HPDE6-E6E7 (cell line): Measurements from ENCODE around the gene M1AP.
"Not testable (repeated sequence)": the region's sequence is repeated elsewhere in the genome, so short reads cannot be mapped to it uniquely, and the experiment has no call there.

Source experiments
- DNase-seq: peaks from one replicate; pipeline ENCODE4 v3.0.0; 2011; ENCODE audit warnings: missing footprints; ENCODE audit errors: extremely low spot score

Gene M1AP

DNA sequence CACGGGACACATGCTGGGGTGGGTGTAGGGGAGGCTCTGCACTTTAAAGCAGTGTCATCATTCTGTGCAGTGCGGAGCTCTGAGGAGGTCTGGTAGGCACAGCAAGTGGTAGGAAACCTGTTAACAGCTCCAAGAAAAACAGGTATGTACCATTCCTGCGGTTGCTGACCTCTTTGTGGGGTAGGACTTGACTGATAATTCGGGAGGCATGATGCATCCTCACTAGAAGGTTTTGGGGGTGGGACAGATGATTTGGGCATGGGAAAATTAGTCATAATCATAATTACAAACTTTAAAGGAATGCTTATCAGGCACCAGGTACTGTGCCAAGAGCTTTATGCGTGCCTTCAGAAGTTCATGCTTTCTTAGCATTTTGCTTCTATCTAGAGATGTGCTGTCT, 83.9 kb downstream of the M1AP start:
- no peak for DNase-seq

DNA sequence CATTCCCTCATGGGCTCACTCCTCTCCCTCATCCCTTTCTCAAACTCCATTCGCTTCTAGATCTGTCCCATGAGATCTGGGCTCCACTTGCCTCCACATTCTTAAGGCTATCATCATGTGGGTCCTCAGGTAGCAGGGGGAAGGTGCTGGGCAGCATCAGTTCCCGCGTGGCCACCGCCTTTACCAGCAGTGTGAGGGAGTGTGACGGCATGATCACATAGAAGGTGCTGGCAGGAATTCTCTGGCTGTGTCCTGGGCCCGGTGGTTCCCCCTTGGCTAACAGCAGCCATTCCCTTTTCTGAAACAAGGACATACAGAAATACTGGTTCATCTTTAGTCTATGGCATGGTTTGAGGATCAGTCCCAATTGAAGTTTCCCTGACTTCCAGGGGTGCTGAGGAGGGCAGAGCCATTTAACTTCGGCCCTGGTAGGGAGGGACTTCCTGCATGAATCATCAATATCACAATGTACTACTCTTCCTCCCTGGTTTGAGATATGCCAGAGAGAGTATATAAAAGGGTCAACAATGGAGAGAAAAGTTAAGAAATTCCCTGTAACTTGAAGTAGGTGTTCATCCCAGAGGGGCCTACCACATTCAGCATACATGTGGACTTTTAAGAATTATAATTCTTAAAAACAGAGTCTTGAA, 85.9 kb downstream of the M1AP start:
- no peak for DNase-seq

DNA sequence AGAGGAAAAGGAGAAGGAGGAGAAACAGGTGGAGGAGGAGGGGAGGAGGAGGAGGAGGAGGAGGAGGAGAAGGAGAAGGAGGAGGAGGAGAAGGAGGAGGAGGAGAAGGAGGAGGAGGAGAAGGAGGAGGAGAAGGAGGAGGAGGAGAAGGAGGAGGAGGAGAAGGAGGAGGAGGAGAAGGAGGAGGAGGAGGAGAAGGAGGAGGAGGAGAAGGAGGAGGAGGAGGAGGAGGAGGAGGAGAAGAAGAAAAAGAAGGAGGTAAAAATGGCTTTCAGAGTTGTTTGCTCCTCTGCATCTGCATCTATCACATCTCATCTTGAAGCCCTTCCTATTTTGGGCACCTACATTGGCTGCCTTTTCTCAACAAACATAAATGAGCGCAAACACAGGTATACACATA, 87.1 kb downstream of the M1AP start:
- not testable (repeated sequence) for DNase-seq

DNA sequence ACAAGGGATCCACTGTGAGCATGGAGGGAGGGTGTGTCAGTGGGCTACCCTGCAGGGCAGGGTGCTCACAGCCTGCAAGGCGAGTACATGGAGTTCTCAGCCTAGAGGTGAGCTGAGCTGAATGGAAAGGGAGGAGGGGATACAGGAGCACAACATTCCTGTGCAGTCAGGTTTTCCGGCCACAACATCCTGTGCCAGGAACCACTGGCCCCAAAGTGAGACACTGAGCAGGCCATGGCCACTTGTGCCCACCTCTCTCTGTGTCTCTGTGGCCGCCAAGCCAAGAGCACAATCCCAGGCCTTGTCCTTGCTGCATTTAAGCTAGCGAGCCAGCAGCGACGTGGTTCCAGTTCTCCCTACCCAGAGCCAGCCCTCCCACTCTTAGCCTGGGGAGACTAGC, 87.5 kb downstream of the M1AP start:
- no peak for DNase-seq

DNA sequence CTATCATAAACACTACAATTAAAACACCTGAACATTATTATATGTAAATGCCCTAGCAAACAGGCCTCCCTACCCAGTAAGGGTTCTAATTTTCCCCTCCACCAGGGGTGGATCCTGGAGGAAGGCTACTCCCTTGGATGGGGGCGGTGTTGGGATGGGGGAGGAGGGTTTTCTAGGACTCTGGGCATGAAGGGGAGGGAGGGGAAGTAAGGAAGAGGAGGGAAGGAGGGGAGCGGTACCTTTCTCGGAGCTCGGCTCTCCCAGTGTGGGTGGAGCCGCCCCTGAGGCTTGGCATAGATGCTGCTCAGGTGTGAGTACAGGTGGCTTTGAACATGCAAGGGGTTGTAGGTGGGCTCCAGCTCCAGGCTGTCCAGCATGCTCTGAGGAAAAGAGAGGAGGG, 88.2 kb downstream of the M1AP start:
- DNase-seq: no peak

DNA sequence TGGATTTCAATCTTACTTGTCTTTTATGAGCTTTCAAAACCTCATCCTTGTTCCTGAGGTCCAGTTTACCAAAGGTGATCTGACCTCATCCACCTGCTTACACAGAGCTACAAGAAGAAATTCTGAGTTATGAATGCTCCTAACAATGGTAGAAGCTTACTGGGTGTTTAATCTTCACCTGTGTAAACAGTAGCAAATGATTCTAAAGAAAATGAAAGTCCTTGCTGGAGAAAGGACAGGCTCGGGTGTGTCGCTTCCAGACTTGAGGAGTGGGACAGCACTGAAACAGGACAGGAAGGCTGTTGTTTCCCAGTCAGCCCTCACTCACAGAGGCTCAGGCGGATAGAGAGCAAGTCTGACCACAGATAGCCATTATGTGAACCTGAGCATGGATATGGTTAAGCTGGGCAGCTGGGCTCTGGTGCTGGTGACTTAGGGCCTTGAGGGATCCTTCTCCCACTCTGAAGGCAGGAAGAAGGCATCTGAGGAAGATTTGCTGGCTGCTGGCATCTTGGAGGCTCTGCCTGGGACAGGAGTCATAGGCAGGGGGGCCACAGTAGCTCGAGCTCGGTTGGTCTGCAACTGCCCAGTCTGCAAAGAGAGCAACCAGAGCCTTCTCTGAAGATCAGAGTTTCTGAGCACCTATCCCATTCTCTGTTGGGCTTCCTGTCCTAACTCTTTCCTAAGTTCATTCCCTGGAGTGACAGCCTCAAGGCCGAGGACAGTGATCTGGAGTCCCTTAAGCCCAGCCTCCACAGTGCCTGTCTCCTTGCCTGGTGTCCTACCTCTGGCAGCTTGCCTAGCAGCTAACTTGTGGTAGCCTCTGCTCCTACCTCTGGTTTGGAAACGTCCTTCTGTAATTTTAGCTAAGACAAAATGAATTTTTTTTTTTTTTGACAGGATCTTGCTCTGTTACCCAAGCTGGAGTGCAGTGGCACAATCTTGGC, 89.6 kb downstream of the M1AP start:
- DNase-seq: no peak

DNA sequence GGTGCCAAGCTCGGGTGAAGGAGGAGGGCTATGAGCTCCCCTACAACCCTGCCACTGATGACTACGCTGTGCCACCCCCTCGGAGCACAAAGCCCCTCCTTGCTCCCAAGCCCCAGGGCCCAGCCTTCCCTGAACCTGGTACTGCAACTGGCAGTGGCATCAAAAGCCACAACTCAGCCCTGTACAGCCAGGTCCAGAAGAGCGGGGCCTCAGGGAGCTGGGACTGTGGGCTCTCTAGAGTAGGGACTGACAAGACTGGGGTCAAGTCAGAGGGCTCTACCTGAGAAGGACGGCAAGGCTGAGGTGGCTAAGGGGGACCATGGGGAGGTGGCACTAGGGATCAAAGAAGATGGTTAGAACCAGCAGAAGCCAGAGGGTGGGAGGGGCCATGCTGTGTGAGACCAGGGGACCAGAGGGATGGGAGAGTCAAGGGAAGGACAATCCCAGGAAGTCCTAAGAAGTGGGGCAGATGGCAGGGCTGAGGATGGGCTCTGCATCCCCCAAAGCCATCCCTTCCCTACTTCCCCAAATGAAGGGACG, 91.2 kb downstream of the M1AP start:
- no peak for DNase-seq

DNA sequence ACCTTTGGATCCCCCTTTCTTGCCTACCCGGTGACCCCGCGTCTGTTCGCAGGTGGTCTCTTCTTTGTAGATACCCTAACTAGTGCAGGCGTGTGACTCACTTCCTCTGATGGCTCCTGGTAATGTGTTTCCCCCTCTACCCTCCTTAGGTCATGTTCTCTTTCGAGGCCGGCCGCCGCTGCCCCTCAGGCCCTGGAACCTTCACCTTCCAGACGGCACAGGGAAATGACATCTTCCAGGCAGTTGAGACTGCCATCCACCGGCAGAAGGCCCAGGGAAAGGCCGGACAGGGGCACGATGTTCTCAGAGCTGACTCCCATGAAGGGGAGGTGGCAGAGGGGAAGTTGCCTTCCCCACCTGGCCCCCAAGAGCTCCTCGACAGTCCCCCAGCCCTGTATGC, 92.0 kb downstream of the M1AP start:
- no peak for DNase-seq

DNA sequence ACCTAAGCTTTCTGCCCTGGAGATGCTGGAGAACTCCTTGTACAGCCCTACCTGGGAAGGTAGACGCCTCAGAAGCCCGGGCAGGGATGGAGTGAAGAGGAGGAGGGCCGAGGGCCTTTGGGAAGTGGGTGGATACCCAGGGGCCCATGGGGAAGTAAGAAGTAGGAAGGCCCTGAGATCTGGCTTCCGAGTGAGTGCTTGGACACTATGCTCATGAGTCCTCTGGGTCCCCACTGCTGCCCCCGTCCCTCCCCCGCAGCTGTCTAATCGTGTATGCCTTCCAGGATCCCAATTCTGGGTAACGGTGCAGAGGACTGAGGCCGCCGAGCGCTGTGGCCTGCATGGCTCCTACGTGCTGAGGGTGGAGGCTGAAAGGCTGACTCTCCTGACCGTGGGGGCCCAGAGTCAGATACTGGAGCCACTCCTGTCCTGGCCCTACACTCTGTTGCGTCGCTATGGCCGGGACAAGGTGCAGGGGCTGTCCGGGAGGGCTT, 92.5 kb downstream of the M1AP start:
- no peak for DNase-seq

DNA sequence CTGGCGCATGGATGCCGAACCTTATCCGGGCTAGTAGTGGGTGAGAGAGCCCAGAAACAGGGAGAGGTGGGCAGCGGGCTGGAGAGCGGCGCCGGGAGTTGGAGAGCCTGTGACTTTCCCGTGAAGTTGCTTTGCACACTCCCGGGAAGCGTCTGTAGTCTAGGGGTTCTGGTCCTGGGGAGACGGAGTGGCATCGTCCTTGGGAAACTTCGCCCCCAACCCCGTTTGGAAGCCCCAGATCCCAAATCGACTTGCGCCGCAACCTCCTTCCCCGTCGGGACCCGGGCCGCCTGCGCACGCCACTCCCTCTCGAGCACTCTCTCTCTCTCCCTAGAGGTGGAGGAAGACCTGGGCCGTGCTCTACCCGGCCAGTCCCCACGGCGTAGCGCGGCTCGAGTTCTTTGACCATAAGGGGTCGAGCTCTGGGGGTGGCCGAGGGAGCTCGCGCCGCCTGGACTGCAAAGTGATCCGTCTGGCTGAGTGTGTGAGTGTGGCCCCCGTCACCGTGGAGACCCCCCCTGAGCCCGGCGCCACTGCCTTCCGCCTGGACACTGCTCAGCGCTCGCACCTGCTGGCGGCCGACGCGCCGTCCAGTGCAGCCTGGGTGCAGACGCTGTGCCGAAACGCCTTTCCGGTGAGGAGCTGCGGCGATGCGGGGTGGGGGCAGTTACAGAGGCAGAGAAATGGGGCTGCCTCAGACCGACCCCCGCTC, 93.2 kb downstream of the M1AP start:
- no peak for DNase-seq

DNA sequence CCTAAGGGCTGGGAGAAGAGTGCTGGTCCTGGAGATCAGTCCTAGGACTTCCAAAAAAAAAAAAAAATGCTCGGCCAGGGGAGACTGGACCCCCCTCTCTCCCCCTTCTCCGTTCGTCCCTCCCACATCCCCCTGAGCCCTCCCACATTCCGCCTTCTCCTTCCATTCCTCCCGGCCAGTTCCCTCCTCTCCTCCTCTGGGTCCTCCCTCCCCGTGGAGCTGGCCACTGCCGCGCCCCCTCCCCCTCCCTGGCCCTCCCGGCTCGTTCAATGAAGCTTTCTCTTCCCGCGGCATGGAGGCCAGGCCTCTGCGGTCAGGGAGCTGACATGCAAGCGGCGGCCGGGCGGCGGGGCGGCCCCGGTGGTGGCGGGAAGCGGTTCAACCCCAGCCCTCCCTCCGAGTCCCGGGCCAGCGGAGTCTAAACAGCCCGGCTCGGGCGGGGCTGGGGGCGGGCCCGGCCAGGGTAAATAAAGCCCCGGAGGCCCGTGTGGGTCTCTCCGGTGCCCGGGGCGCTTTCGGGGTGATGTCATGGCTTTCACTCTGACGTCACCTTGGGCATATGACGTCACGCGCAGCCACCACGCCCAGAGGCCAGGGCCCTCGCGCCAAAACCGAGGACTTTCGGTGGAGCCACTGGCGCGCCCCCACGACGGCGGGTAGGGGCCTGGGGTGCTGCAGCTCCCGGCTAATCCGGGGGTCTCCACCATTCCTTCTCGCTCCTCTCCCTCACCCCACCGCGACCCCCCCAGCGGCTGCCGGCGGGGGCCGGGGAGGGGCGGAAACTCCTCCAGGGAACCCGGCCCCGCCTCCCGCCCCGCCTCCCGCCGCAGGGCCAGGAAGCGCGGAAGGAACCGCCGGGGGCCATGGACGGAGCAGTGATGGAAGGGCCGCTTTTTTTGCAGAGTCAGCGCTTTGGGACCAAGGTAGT, 94.0 kb downstream of the M1AP start, which contains the start of the genes DOK1 and LOXL3:
Gene DOK1, plus strand, starts transcription at position 829 of the 928 bp plus-strand sequence. Its CDS starts 35 bp downstream, at position 864.
Gene LOXL3, minus strand, starts transcription at position 51 of the 928 bp plus-strand sequence. CDS start 1,308 bp downstream, outside the sequence.
- DNase-seq: no peak

DNA sequence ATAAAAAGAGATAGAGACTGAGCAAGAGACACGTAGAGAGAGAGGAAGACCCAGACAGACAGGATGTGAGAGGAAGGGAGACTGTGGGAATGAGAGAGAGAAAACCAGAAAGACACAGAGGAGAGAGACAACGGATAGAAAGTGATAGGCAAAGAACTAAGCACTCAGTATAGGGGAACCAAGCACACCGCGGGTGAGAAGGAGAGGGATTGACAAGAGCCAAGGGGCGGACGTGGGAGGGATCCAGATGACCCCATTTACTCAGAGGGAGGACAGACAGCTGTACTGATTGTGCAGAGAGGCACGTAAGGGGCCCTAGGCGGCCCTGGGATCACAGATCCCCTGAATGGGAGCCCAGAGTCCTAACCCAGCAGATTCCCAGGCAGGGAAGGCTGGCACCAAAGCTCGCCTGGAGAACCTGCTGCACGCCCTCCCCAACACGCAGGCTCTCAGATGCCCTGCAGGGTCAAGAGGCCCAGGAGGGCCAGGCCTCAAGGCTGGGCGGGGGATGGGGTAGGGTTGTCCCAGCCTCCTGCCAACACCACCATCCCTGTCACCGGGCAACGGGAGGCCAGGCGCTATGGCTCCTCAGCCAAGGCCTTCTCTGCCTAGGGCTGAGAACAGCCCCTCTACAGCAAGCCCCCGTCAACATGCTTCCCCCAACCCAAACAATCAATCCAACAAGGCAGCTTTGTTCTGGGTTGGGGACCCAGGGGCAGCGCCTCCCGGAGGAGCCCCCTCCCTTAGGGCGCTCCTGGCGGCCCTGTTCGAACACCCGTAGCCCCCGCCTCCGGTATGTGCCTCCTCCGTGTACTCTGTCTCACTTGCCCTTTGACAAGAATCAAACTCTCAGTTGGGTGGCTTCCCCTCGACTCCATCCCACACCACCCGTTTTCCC, 95.0 kb downstream of the M1AP start:
- DNase-seq: no peak

DNA sequence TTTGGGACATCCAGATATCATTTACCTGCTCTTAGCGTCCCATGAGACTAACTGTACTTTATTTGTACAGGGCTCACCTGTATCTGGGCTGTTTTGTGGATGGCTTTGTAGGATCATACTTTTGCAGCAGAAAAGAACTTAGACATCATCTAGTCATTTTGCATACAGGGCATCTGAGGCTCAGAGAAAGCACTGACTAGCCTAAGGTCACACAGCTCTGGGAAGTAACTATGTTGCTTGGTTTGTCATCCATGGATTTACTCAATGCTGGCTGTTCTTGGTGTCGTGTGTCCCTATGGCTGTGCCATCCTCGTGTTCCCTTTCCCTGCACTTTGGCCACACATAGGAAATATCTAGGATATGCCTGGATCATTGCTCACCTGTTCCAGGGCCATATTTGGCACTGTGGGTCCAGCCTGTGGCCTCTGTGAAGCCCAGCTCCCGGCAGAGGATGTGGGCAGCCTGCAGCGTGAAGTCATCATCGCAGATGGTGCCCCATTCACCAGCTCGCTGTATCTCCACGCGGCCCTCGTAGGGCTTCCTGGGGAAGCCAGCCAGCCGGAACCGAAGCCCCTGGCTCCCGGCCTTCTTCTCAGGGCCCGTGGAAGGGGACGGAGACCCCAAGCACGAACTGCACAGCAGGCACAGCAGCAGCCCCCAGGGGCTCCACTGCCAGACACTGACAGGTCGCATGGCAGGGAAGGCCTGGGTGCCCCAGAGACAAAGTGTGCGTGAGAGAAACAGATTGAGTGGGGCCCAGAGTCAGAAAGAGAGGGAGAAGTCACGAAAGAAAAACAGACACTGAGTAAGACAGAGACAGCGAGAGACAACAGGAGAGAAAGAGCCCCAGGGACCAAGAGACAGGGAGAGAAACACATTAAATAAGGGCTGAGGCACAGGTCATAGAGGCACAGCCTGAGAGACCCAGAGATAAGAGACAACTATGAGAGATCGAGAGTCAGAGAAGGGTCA, 95.9 kb downstream of the M1AP start:
- DNase-seq: no peak

DNA sequence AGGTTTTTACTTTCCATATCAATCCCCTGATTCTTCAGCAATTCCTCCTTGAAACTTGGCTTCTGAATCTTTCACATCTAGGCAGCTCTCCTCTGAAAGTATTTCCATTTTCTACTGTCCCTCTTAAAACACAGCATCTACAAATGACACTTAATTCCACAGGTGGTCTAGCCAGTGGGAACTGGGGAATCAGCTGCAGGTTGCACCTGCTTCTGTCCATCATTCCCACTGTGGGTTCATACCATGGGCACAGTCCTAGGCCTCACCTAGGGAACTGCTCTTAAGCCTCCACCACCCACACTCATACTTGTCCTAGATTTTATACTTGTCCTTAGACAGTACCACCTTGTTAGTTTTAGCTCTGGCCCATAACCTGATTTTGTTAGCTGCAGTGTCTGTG, 96.6 kb downstream of the M1AP start:
- DNase-seq: no peak

DNA sequence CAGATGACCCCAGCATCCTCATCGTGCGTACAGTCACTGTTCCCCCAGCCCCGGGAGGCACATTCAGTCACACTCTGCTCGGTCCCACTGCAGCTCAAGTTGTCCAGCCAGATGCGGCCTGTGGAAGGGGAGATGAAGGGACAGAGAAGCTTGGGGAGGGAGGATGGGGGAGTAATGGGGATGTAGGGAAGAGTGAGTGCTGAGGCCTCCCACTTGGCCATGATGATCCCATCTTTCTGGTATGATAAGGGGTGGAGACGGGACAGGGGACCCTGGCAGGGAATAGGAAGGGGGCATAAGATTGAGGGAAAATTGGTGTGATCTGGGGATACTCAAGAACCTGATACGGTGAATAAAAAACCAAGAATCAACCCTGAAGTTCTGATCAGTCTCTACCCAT, 97.9 kb downstream of the M1AP start:
- DNase-seq: no peak

DNA sequence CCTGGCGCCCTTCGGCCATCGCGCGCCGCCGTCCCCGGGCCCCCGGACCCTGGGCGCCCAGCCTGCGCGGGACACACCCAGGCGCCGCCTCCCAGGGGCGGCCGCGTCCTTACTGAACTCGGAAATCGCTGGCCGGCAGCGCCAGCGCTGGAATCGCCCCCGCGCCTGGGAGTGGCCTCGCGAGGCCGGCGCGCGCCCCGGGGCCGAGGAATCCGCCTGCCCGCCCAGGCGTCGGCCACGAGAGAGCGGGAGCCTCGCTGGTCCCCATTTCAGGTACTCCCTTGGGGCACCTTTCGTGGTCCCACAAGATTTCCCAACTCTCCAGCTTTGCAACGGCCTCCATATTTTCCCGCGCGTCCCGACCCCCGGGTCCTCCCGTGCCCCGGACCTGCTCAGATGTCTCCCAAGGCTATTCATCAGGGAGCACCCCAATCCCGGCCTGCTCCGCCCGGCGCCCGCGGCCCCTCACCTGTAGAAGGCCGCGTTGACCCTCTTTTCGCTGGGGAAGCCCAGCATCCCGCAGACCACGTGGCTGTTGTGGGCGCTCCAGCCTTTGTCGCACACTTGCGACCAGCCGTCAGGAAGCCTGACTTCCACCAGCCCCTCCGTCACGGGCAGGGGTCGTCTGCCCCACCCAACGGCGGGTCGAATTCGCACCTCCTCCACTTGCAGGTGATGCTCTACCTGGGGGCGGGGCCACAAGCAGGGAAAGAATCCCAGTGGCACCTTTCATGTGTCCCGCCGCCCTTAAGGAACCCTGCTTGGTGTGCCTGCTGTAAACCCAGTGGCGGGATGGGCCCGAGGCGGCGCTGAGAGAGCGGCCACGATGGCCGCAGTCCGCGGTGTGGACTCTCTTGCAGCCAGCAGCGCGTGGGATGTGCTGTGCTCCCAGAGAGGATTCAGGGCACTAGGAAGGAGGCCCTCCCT, 99.0 kb downstream of the M1AP start:
- peak; percentile 55 for DNase-seq

DNA sequence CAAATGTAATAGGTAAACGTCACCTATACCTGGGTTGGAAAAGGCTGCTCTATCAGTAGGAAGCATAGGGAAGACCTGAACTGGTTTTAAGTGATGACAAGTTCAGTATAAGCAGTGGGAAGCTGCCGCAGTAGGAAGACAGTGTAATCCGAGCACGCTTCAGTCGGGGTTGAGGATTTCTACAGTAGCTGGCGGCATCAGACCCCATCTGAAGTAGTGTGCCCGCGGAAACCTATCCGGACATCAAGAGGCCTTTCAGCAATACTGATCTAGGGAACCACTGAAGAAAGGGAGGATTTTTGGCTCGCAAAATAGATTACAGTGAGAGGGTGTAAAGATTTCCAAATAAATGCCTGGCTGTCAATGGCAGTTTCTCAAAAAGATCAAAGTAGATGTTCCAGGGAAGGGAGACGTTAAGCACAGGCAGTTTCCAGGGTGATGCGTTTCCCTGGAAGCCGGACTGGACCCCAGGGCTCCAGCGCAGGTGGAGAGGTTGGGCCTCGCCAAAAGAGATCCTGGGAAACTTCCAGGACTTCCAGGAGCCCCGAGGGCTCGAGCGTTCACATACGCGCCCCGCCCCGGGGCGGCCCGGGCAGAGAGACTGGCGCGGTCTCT, 99.7 kb downstream of the M1AP start:
- DNase-seq: no peak
